ENCODE results near the gene ST6GALNAC3. TPM values are rescaled to one million over a fixed set of nuclear protein-coding genes. Genes with fewer than 3 reads are reported as not detected.

Gene ST6GALNAC3
- total RNA-seq, 4 donors from 2014 or later = 5.9 to 29.8 (median 11.7) TPM

- TF ChIP-seq CTCF (IDR thresholded peaks at IDR 0.05; ENCODE audit: low read depth) = no peak
These were observed 193.1 kb downstream of the ST6GALNAC3 start for GRCh38 chr1:76267631-76268030.

GRCh38 chr1:76268341-76268740 lies 193.8 kb downstream of the ST6GALNAC3 start:
- no peak for TF ChIP-seq CTCF (IDR thresholded peaks at IDR 0.05; ENCODE audit: low read depth)

- TF ChIP-seq CTCF (IDR thresholded peaks at IDR 0.05; ENCODE audit: low read depth) = no peak
These were observed 194.6 kb downstream of the ST6GALNAC3 start for GRCh38 chr1:76269155-76269554.

- no peak for TF ChIP-seq CTCF (IDR thresholded peaks at IDR 0.05; ENCODE audit: low read depth)
These were observed 199.8 kb downstream of the ST6GALNAC3 start for GRCh38 chr1:76274302-76274701.

- TF ChIP-seq CTCF (IDR thresholded peaks at IDR 0.05; ENCODE audit: low read depth) = no peak
These were observed 200.2 kb downstream of the ST6GALNAC3 start for GRCh38 chr1:76274718-76275117.

- no peak for TF ChIP-seq CTCF (IDR thresholded peaks at IDR 0.05; ENCODE audit: low read depth)
These were observed 204.2 kb downstream of the ST6GALNAC3 start for GRCh38 chr1:76278711-76279100.

GRCh38 chr1:76279101-76279748 lies 204.7 kb downstream of the ST6GALNAC3 start:
- no peak for TF ChIP-seq CTCF (IDR thresholded peaks at IDR 0.05; ENCODE audit: low read depth)

Measured in subcutaneous adipose tissue (tissue), 4 donors.